ENCODE measurements around the gene CARM1.
A peak's percentile ranks its signal among the peaks of the same experiment; 100 is the strongest.
"Not testable (repeated sequence)": the region's sequence is repeated elsewhere in the genome, so short reads cannot be mapped to it uniquely, and the experiment has no call there.

The CARM1 gene

GRCh38 chr19:10876459-10877240, 5.3 kb downstream of the CARM1 start:
- no peak for DNase-seq

DNA sequence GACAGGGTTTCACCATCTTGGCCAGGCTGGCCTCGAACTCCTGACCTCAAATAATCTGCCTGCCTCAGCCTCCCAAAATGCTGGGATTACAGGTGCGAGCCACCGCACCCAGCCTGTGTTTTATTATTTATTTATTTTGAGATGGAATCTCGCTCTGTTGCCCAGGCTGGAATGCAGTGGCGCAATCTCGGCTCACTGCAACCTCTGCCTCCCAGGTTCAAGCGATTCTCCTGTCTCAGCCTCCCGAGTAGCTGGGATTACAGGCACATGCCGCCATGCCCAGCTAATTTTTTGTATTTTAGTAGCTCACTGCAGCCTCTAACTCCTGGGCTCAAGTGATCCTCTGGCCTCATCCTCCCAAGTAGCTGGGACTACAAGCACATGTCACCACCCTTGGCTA, 6.3 kb downstream of the CARM1 start:
- DNase-seq: not testable (repeated sequence)

DNA sequence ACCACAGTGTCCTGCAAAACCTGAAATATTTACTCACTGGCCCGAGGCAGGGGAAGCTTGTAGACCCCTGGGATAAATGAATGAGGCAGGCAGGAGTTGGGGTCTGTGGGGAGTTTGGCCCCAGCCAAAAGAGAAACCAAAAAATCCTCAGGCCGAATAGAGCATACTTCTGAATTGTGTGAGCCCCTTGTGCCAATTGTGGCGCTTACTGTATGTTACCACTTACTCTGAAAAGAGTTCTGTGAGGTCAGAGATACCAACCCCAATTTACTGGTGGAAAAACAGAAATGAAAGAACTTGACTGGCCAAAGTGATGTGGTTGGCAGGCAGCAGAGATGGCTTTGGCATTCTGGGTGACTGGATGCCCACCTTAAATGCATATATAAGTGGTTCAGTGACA, 6.9 kb downstream of the CARM1 start:
- DNase-seq: no peak

DNA sequence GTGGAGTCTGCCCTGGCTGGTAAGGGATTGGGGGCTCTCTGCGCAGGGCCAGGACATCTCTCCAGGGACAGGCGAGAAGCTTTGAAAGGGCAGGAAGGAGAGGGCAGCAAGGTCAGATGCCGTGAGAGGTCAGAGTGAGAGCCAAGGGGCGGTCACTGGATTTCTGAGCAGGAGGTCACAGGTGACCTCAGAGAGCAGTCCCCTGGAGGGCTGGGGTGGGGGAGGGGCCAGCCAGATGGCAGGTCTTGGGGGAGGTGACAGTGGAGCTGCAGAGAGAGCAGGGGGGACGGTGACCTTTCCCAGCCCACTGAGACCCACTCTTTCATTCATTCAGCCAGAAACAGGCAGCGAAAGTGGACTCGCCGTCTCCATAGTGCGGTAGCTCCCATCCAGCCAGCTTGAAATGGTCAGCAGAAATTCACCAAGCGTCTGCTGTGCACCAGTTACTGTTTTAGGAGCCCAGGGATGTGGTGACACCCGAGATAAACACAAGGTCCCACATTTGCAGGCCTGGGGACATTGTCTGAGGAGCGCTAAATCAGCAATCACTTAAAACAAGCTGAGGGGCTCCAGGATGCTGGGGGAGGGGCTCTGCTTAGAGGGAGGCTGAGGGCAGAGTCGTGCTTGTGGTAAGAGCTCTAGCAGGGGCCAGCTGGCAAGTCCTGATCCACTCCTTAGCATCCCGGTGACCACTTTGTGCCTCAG, 10.2 kb downstream of the CARM1 start:
- no peak for DNase-seq

- no peak for DNase-seq
Observed at GRCh38 chr19:10882108-10882457, 10.7 kb downstream of the CARM1 start.

- DNase-seq: no peak
Observed at GRCh38 chr19:10884274-10884673, 12.9 kb downstream of the CARM1 start.

DNA sequence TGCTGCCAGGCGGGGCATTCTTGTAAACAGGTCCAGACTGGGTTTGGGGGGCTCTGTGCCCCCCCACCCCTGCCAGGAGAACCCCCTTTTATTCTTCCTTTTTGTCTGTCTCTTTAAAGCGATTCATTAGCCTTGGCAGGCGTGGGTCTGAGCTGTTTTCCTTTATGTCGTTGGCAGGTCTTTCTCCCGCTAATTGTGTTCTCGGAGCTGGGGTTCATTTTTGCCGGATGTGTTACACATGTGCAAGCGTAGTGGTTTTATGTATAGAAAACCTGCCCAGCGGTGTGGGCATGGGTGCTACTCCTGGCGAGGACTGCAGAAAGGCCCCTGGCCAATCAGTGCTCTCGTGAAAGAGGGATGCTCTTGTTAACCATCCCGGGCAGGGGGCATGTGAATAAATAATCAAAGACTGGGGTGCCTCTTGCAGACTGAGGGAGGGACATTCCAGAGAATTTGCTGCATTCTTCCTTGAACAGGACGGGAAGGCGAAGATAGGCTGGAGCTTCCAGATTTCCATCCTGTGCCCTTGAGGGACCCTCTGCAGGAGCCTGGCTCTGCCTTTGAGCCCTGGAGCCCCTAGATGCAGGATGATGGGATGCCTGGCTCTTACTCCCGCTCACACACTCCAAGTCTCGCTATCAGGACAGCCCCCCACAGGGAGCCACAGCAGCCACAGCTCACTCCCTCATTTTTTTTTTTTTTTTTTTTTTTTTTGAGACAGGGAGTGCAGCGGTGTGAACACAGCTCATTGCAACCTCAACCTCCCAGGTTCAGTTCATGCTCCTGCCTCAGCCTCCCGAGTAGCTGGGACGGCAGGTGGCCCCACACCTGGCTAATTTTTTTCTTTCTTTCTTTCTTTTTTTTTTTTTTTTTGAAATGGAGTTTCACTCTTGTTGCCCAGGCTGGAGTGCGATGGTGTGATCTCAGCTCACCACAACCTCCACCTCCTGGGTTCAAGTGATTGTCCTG, 14.1 kb downstream of the CARM1 start:
- no peak for DNase-seq

DNA sequence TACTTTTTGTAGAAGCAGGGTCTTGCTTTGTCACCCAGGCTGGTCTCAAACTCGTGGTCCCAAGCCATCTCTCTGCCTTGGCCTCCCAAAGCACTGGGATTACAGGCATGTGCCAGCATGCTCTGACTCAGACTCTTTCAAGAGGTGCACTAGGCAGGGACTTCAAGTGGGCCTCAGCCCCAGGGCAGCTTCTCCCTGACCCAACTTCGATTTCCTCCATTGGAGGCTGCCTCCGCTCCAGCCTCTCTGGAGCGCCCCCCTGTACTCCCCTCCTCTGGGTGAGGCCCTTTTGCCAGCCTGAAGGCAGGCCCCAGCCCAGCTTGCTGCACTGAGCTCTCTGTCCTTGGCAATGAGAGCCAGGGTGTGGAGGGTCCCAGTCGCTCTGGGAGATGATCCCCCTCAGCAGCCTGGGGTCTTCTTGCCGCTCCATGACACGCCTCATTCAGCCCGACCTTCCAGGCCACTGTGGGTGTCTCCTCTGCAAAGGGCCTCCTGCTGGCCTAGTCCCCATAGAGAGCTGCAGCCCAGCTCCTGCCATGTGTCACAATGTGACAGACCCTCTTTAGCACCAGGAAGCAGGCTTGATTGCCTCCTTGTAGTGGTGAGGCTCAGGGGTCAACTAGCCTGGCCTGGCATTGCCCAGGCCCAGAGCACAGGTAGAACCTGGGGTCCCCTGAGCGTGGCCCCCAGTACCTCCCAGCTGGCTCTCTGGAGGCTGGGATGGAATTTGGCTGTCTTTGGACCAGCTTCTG, 16.4 kb downstream of the CARM1 start:
- peak in 1 of 2 experiments; percentile 32 for DNase-seq

GRCh38 chr19:10888421-10888866, 17.1 kb downstream of the CARM1 start:
- peak; percentile 91 to 95 for DNase-seq

GRCh38 chr19:10889880-10890279, 18.5 kb downstream of the CARM1 start:
- no peak for DNase-seq

GRCh38 chr19:10891405-10892086, 20.2 kb downstream of the CARM1 start:
- peak; percentile 38 to 69 for DNase-seq

GRCh38 chr19:10892256-10892655, 20.9 kb downstream of the CARM1 start:
- peak in 1 of 2 experiments; percentile 27 for DNase-seq

DNA sequence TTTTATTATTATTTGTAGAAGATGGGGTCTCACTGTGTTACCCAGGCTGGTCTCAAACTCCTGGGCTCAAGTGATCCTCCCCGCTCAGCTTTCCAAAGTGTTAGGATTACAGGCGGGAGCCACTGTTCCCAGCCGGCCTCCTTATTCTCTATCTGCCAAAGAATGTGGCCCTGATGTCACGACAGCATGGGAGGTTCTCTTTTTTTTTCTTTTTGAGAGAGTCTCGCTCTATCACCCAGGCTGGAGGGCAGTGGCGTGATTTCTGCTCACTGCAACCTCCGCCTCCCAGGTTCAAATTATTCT, 23.5 kb downstream of the CARM1 start:
- DNase-seq: no peak

GRCh38 chr19:10895363-10895762, 24.0 kb downstream of the CARM1 start:
- DNase-seq: no peak

DNA sequence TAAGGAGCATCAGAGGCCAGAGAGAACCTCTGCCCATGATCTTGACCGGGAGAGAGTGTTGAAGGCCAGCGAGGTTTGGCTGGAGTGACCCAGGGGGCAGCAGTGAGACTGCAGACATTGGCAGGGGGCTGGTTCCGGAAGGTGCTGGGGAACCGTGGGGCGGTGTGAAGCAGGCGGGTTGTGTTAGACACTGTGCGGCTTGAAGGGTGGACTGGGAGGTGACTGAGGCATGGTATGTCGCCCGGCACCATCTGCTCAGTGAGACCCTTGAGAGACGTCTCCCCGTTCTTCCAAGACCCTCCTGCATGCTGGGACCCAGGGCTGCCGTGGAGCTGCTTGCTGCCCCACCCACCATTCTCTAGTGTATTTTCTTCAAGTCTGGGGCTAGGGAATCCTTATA, 24.6 kb downstream of the CARM1 start:
- DNase-seq: no peak

DNA sequence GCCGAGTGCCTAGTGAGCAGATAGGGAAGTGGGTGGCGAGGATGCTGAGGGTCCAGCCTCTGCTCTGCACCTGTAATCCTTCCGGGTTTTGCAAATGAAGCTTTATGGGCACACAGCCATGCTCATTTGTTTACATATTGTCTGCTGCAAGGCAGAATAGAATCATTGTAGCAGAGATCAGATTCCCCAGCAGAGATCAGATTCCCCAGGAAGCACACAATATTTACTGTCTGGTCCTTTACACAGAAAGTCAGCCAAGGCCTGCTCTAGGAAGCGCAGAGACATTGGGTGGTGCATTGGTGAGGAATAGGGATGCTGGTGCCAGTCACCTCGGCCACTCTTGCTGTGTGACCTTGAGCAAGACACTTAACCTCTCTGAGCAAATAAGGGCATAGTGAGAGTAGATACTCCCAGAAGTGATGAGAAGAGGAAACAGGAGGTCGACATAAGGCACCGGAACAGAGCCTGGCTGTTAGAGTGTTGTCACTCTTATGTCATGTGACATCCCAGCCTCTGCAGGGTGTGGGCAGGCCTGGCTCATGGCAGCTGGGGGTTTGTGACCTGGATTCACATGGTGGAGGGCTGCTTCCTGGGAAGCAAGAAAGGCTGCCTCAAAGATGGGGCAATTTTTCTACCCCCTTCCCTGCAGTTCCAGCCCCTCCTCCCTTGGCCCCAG, 25.6 kb downstream of the CARM1 start:
- DNase-seq: peak; percentile 89 to 91

GRCh38 chr19:10898633-10899032, 27.3 kb downstream of the CARM1 start:
- DNase-seq: no peak

GRCh38 chr19:10899151-10899653, 27.8 kb downstream of the CARM1 start:
- peak in 1 of 2 experiments; percentile 51 for DNase-seq

- DNase-seq: no peak
Observed at GRCh38 chr19:10907925-10908324, 36.6 kb downstream of the CARM1 start.

- no peak for DNase-seq
Observed at GRCh38 chr19:10908380-10908960, 37.1 kb downstream of the CARM1 start.

All from NCI-H526 (cell line).